CD4-positive, alpha-beta T cell treated with Interleukin-21 for 1 hour (primary cell): ENCODE data around the gene IL17RA.
A peak's percentile ranks its signal among the peaks of the same experiment; 100 is the strongest.
"Not testable (repeated sequence)": the region's sequence is repeated elsewhere in the genome, so short reads cannot be mapped to it uniquely, and the experiment has no call there.

Experiments used
- DNase-seq: peaks from one replicate; pipeline ENCODE4 v3.0.0-alpha.2; 2020

Gene IL17RA

DNA sequence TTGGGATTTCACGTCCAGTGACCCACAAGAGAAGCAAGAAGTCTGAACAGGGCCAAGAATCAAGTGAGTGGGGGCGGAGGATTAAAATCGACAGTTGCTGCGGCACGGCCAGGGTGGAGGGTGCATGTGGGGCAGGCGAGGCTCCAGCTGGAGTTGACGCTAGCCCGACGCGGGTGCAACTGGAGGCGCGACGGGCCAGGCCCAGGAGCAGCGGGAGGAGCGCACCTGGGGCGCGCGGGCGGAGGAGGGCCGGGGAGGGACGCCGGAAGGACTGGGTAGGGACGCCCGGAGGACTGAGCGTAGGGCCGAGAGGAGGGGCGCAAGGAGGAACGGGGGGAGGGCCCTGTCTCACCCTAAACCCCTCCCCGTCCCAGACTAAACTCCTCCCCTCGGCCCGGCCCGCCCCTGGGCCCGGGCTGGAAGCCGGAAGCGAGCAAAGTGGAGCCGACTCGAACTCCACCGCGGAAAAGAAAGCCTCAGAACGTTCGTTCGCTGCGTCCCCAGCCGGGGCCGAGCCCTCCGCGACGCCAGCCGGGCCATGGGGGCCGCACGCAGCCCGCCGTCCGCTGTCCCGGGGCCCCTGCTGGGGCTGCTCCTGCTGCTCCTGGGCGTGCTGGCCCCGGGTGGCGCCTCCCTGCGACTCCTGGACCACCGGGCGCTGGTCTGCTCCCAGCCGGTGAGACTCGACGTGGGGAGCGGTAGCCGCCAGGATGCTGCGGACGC, at the start of gene IL17RA:
Gene IL17RA (plus strand): TSS at position 447 of the 723 bp plus-strand sequence. CDS start 92 bp downstream, at position 539.
- peak; percentile 95 for DNase-seq

DNA sequence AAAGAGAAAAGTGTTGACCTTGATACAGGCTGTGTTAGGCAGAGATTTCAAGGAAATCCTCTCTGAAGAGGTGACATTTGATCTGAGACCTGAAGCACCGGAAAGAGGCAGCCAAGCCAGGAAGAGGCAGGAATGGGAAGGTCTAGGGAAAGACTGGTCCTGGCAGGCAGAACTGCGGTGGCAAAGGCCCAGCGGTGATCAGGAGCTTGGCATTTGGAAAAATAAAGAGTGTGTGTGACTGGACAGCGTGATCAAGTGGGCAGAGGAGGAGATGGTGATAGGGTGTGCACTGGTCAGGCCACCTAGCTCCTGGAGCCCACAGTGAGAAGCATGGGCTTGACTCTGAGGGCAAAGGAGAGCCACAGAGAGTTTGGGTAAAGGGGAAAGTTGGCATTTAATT, 49.6 kb upstream of the IL17RA start:
- DNase-seq, result no peak

DNA sequence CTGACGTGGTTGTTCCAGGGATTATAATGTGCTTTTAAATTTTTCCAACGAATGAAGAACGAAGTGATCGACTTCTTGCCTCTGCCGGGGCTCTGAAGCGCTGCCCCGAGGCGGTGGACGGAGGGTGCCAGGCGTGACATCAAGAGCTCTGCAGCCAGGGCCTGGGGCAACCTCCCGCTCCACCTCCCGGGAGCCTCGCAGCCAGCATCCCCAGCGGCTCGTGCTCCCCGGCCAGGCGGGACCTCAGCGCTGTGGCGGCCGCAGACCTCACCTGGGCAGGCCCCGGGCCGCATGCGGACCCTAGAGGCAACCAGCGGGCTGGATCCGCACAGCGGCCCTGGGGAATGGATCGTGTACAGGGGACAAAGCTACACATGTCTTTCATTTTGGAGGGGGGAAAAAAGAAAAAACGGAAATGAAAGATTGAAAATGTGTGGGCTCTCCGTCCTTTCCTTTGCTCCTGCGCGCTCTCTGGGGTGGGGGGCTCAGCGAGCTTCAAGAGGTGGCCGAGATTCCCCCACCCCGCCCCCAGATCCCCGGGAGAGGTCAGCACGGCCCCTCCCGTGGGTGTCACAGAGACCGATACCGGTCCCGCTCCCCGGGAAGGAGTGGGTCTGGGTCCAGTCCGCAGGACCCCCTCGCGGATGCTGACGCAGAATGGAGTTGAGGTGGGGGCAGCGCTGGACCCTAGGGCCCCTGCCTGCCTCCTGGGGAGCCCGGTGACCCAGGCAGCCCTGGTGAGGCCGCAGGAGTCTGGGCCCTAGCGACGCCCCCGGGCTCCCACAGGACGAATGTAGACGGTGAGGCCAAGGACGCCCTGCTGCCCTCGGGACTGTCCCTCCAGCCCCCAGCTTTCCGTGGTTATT, 48.6 kb upstream of the IL17RA start:
- DNase-seq, result not testable (repeated sequence)

GRCh38 chr22:17036842-17037711, 47.7 kb upstream of the IL17RA start:
- DNase-seq, result peak; percentile 14

DNA sequence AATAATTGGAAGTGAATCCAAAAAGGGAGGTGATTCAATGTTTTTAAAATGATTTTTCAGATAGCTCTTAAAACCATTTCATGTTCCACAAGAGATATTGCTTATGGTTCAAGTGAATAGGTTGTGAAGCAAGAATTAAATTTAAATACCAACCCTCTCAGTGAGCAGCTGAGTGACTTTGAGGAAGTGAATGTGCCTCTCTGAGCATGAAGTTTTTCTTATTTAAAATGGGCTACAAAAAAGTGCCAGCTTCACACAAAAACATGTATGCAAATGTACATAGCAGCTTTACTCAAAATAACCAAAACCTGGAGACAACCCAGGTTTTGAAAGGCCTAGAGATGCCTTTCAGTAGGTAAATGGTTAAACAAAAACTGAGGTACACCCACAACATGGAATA, 41.3 kb upstream of the IL17RA start:
- DNase-seq, result no peak

- DNase-seq, result no peak
These were observed 38.0 kb upstream of the IL17RA start for GRCh38 chr22:17046566-17047348.

- no peak for DNase-seq
These were observed 37.1 kb upstream of the IL17RA start for GRCh38 chr22:17047656-17048055.

DNA sequence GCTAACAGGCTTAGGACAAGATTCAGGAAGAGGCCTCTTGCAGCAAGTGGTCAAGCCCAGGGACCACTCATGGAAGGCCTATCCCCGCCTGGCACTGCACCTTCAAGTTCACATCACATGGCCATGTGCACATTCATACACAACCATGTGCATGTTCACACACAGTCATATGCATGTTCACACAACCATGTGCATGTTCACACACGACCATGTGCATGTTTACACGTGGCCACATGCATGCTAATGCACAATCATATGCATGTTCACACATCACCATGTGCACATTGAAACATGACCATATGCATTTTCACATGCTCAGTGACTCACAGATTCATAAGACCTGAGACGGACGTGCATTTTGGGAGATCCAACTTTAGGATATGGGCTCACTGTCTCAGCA, 28.7 kb upstream of the IL17RA start:
- DNase-seq, result no peak

DNA sequence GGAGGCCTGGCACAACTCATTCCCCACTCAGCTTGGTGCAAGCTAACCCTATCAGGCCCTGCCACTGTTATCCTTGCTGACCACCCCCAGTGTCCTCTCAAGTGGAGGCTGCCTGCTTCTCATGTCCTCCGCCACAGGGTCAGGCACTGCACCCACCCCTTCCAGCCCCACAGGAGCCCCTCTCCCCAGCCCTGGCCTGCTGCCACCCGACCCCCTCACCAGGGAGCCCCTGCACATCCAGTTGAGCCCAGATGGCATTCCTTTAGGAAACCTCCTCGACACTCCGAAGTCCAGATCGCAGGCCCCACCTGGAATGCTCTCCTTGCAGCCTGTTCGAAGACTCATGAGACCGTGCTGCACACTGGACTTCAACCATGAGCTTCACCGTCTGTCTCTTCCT, 28.0 kb upstream of the IL17RA start:
- DNase-seq, result no peak

GRCh38 chr22:17057959-17058814, 26.6 kb upstream of the IL17RA start:
- DNase-seq, result peak; percentile 42

DNA sequence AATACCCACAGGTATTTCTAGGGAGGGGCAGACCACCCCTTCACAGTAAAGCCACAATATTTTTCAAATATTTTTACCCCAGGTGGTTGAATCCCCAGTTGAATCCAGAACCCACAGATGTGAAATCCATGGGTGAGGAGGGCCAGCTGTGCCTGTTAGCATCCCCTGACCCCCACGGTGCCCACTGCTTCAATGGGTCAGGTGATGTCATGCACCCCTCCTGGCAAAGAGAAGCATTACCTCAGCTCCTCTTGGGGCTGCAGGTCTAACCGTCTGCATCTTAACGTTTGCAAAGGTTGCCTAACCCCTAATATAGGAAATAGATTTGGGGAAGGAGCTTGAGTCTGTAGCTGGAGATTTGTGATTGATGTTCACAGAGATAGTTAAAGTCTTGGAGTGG, 24.7 kb upstream of the IL17RA start:
- no peak for DNase-seq

DNA sequence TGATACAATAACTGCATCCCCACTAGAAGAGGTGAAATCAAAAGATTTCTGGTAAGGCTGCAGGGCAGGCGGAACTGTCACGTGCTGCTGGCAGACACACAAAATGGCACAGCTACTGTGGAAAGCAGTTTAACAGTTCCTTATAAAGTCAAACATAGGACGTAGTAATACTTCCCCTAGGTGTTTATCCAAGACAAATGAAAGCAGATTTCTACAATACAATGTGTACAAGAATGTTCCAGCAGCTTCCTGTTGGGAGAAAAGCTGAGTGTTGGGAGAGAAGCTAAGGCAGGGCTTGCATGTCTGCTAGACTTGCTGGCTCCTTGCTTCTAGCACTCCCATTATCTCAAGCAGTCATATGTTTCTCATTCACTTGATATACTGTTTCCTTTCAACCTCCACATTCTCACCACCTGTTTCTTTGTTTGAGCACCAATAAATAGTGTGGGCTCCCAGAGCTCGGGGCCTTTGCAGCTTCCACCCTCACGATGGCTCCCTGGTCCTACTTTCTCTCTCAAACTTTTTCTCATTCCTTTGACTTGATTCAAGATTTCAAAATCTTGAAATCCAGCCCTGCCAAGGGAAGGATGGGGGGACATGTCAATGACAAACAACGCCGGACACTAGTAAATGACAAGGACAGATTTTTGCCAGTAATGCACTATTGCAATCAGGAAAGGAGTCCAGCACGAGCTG, 21.2 kb upstream of the IL17RA start:
- DNase-seq, result no peak

- no peak for DNase-seq
These were observed 20.2 kb upstream of the IL17RA start for GRCh38 chr22:17064498-17065100.

DNA sequence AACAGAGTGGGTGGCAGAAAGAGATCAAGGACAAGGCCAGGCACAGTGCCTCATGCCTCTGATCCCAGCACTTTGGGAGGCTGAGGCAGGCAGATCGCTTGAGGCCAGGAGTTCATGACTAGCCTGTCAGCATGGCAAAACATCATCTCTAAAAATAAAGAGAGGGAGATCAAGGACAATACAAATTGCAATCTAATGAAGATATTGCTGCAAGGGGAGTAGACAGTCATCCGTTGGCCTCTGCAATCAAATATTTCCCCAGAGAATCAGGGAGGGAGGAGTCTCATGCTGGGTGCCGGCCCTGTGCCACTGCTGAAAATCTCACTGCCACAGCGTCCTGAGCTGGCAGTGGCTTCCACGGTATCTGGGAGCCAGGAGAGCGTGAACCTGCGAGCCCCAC, 19.4 kb upstream of the IL17RA start:
- no peak for DNase-seq

- no peak for DNase-seq
These were observed 11.9 kb upstream of the IL17RA start for GRCh38 chr22:17072877-17073276.

DNA sequence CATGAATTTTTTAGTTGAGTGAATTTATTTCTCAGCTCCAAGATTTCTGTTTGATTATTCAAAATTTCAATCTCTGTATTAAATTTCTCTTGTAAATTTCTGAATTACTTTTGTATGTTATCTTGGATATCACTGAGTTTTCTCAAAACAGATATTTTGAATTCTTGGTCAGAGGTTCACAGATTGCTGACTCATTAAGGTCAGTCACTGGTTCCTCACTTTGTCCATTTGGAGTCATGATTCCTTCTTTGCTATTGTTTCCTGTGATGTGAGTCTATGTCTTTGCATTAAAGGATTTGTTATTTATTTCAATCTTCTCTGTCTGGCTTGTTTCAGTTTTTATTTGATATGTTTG, 10.2 kb upstream of the IL17RA start:
- no peak for DNase-seq

DNA sequence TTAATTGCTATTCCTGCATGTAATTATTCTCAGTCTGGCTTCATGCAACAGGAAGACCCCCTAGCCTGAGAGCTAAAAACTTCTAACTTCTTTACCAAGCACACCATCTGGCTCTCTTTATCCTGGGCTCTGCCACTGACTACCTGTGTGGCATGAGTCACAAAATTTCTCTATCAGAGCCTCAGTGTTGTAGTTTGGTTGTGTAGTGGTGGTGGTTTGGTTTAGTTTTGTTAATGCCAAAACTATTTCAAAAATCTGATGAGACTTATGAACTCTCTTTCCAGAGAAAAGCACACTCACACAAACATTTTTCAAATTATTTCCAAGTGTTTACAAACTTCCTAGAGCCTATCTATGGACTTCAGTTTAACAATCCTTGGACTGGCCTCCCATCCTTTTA, 7.5 kb upstream of the IL17RA start:
- DNase-seq, result no peak

DNA sequence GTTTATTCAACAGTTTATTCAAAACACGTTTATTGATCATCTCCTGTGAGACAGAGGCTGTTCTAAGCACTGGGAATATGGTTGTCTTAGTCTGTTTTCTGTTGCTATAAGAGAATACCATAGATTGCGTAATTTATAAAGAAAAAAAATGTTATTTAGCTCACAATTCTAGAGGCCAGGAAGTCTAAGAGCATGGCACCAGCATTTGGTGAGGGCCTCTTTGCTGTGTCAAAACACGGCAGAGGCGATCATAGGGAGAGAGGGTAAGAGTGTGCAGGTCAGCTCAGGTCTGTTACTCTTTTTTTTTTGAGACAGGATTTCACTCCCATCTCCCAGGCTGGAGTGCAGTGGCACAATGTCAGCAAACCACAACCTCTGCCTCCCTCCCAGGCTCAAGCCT, 5.2 kb upstream of the IL17RA start:
- no peak for DNase-seq

DNA sequence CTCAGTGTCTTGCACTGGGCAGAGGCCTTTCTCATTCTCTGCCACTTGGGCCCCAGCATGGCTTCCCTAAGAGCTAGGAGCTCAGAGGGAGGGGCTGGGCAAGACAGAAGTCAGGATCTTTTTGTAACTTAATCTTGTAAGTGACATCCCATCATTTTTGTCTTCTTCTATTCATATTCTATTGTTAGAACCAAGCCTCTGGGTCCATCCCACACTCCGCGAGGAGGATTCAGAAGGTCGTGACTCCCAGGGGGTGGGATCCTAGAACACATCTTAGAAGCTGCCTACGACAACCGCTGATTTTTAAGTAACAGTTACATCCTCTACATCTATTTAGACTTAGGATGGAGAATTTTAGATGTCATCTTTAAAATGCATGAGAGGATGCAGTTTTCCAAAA, 1.5 kb upstream of the IL17RA start:
- DNase-seq, result no peak

DNA sequence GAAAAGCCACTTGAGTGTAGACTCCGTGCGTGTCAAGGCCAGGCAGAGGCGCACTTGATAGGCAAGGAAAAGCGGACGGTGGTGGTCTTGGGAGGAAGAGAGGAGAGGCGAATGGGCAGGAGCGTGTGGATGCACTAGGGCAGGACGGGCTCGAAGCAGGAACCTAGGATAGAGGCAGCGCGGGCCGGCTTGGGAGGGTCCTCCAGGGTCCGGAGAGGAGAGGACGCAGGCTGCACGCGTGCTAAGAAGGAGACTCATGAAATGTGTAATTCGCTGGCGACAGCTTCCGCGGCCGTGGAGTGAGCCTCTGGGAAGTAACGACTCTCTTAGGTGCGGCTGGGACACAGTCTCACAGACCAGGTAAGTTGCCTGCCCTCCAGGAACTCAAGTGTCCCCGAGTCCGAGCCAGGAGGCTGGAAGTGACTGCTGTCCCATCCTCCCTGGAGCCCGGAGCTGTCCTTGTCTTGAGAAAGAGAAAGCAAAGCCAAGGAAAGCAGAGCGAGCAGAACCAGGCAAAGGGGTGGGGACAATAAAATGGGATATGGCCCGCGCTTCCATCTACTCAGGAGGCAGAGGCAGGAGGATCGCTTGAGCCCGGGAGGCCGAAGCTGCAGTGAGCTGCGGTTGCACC, 874 bp upstream of the IL17RA start:
- DNase-seq, result no peak
